Activated CD4-positive, alpha-beta T cell treated with anti-CD3 and anti-CD28 coated beads, Interleukin-2, amount 50 U/mL, for 16 hours (primary cell): ENCODE results near the gene ADARB2.
"Not testable (repeated sequence)": the region's sequence is repeated elsewhere in the genome, so short reads cannot be mapped to it uniquely, and the experiment has no call there.

Experiments used
- DNase-seq: peaks from one replicate; pipeline ENCODE4 v3.0.0-alpha.2; 2020

Gene ADARB2

GRCh38 chr10:1360011-1360557 lies 377.2 kb downstream of the ADARB2 start:
- no peak for DNase-seq

DNA sequence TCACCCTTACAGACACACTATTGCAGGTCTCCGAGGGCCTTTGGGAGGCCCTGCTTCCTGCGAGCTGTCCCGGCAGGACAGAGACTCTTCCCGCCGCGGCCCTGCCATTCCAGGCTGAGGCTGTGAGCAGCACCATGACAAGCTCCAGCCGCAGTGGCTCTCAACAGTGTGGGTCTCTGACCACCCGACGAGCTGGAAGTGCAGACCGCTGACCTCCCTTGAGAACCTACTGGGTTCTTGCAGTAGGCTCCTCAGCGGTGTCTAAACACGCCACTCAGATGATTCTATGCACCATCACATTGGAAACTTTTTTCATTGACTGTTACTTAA lies 377.7 kb downstream of the ADARB2 start:
- no peak for DNase-seq

DNA sequence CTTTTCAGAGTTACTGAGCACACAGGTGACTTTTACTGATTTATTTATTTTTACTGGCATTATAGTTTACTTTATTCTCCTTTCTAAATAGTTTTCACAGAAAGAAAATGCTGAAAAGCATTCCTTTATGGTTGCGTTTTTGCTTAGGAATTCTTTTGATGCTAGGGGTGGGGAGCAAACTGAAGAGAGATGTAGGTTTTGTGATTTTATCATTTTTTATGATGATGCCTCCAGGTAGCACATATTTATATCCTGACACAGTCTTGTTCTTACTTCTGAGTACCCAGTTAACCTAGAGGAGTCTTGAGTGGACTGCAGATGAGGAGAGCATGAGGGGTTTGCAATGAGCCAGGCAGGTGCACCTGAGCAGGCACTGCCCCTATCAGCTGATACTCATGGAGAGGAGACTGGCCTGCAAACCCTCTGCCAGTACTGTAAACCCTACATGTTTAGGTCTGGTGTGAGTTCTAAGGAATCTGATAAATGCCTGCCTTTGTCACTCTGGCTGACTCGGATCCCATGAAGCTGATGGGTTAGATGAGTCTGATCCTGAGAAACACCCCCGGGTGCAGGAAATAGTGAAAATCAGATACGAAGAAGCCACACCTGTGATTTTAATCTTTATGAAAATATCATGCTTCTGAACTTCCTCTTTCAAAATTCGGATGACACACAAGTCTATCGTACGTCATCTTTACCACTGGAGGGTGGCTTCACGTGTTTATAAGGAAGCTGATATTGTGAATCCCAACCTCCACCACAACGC lies 378.3 kb downstream of the ADARB2 start:
- peak; percentile 2 for DNase-seq

DNA sequence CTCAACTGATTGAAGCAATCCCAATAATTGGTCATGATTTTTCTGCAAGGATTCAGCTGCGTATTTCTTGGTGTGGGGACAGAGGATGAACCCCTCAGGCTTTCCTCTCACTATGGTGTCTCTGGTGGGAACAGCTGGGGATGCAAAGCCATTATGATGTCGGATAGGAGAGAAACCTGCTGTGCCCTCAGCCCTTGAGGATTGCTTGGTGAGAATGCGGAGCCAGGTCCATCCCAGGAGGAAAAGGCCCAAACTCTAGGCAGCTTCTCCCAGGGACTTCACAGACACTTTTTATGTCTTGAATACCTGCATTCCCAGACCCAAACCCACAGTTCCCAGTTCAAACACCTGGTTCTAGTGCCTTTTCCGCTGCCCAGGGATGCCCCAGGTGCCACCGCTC lies 379.2 kb downstream of the ADARB2 start:
- no peak for DNase-seq

- no peak for DNase-seq
Measured at GRCh38 chr10:1356349-1356748, 381.0 kb downstream of the ADARB2 start.

DNA sequence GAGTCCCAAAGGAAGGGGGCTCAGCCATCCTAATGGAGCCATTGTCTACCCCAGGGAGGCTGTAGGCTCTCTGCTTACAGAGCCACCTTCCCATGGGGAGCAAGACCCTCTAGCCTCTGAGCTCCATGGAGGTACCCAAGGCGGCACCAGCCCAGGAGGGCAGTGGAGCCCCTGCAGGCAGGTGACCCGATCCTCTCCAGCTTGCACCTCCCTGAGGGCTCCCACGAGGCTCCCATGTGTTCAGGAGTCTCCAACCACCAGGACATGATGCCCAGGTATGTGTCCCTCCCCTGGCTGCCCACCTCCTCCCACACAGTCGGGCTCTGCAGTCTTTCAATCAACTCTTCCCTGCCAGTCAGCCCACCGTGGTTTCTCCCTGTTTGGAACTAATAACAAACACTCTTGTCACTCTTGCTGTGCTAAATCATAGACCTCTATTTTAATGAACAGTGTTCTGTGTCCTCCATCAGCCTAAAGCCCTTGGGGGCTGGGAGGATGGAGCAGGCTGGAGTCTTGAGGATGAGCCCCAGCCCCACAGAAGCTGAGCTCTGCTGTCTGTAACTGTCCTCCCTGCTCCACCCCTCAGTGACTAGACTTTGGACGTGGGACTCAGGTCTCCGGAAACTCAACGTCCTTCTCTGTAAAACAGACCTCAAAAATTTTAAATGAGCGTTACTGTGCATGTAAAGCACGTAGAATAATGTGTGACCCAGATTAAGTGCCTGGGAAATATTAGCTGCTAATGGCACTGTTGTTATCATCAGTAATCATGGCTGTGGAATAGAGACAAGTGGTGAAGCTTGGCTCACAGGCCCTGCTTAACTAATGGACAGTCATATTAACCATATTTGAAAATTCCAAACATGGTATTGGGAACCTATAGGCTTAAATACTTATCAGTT lies 382.3 kb downstream of the ADARB2 start:
- no peak for DNase-seq

- DNase-seq = not testable (repeated sequence)
Measured at GRCh38 chr10:1352296-1352695, 385.0 kb downstream of the ADARB2 start.

DNA sequence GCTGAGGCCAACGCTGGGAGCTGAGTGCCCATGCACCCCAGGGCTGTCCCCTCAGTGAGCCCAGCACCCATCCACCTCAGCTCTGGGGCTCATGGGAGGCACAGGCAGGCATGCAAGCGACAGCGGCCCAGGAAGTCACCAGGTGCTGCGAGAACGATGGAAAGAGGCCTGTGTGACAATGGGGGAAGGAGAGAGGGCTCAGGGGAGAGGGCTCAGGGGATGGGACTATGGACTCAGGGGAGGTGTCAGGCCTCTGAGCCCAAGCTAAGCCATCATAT lies 388.6 kb downstream of the ADARB2 start:
- DNase-seq = no peak

- DNase-seq = no peak
Measured at GRCh38 chr10:1347962-1348772, 389.2 kb downstream of the ADARB2 start.

DNA sequence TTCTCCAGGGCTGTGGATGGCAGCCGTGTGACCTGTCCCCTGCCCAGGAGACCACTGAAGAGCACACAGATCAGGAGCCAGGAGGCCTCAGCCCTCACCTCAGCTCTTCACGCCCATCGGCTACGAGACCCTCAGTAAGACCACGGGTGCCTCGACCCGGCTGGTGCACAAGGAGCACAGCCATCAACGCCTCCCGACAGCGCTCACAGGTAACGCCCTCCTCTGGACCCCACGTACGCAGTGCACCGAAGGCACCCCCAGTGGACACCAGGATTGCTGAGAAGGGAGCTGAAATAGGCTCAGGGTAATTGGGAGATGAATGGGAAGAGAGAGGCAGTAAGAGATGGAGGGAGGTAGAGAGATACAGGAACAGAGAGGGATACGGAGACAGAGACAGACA lies 389.8 kb downstream of the ADARB2 start:
- DNase-seq = no peak

DNA sequence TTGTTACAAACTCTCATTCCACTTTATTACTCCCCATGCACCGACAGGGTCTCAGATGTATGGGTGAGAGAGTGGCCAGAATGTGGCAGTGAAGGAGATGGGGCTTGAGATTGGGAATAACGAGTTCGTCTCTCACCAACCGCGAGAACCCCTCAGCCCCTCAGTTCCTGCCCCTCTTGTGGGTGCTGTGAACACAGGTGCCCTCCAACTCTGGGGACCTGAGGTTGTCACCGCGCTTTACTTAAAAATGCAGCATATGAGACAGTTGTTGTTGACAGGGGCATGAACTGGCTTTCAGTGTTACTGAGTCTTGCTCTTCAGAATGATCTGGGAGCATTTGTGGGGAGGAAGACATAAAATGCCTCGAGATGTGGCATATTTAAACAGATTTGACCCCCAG lies 391.1 kb downstream of the ADARB2 start:
- DNase-seq = no peak

DNA sequence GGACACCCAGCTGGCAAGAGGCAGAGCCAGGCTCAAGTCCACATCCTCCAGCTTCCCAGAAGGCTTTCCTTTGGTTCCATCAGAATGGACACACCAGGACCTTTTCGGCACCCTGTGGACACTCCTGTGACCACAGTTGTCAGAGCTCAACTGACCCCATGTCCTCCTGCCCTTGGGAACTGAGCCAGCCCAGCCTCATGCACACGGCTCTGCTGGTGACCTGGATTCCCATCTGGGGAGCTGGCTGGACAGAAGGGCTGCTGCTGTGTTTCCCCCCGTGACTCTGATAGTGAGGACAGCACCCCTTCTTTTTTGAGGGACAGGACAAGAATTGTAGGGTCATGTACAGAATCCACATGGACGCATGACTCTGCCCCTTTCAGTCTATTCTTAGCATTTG lies 392.0 kb downstream of the ADARB2 start:
- no peak for DNase-seq

DNA sequence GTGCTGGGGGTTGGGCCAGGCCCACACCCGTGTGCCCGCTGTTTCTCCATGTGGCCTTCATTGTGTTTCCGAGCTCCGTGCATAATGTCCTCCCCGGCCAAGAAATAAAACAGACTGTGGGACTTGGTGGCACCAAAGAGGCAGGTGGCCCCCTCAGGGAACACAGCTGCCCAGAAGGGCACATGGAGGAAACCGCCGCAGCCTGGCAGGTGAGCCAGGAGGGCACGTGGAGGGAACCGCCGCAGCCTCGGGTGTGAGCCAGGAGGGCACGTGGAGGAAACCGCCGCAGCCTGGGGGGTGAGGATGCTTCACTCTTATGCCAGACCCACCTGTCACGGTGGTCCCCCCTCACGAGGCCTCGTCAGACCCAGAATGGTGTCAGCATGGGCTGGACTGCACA lies 392.5 kb downstream of the ADARB2 start:
- DNase-seq = no peak

DNA sequence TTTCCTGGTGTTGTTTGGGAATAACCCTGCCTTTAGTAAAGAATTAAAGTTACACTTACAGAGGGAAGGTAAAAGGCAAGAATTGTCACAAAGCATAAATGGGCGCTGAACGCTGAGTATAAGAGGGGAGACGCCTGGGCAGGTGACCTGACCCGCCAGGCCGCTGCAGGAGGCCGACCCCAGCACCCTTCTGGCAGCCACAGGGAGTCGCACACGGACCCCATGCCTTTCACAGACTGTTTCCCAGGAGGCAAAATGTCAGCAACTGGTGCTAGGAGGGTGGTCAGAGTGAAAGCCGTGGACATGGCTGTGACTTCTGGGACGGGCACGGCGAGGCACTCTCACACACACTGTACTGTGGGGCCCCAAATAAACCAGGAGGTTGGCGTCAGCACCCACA lies 392.9 kb downstream of the ADARB2 start:
- DNase-seq = no peak

DNA sequence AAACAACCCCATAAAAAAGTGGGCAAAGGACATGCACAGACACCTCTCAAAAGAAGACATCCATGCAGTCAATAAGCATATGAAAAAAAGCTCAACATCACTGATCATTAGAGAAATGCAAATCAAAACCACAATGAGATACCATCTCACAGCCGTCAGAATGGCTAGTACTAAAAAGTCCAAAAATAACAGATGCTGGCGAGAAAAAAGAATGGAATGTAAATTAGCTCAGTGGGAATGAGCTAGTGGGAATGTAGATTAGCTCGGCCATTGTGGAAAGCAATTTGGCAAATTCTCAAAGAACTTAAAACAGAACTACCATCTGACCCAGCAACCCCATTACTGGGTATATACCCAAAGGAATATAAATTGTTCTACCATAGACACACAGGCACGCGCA lies 394.1 kb downstream of the ADARB2 start:
- DNase-seq = no peak

DNA sequence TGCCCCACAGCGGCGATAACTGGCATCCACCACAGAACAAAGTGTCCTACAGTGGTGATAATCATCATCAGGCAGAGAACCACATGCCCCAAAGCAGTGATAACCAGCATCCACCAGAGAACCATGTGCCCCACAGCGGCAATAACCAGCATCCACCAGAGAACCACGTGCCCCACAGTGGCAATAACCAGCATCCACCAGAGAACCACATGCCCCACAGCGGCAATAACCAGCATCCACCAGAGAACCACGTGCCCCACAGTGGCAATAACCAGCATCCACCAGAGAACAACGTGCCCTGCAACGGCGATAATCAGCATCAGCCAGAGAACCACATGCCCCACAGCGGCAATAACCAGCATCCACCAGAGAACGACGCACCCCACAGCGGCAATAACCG lies 396.3 kb downstream of the ADARB2 start:
- not testable (repeated sequence) for DNase-seq

DNA sequence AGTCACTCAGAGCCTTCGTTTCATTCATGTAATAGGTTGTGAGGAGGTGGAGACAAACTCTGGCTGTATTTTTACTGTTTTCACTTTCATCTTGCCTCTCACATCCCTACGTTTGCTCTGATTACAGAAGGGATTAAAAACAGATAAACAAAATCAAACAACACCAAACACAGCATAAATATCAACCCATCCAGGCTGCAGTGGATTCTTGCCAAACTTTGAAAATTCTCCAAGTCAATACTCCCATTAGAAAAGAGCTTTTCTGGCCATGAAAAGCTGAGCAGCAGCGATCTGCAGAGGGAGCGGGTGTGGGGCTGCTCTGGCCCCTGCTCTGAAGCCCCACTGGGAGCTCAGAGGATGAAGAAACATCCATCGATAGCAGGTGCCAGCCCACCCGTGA lies 397.9 kb downstream of the ADARB2 start:
- DNase-seq = no peak

GRCh38 chr10:1335642-1336041 lies 401.7 kb downstream of the ADARB2 start:
- no peak for DNase-seq

GRCh38 chr10:1333981-1334380 lies 403.3 kb downstream of the ADARB2 start:
- DNase-seq = no peak

DNA sequence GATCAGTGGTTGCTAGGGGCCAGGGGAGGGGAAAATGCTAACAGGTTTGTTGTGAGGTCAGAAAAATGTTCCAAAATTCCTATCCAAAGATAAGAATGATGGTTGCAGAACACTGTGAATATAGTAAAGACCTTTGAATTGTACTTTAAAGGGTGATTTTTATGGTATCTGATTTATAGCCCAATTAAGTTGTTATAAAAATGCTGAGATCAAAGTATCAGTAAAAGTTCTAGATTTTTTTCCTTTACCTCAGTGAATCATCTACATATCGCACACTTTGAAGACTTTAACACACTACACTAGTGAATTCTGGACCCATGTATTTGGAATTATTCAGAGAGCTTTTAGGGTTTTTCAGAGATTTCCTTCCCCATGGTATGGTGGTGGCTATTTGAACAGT lies 405.8 kb downstream of the ADARB2 start:
- no peak for DNase-seq

DNA sequence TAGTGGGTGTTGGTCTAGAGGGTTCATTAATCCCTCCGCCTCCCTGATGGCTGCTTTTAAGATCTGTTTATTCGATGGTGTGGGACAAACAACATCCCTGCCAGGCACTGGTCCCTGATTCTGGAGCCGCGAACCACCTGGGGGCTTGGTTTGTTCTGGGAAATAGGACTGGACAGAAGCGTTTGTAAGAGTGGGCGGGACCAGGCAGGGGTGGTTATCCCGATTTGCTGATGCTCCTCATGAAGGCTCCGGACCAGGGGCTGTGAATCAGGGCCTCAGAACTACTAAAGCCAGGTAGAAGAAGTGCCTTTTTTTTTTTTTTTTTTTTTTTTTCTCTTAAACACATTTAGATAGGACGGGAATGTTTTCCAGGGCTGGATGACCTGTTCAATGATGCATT lies 407.7 kb downstream of the ADARB2 start:
- no peak for DNase-seq

- DNase-seq = no peak
Measured at GRCh38 chr10:1328981-1329614, 408.2 kb downstream of the ADARB2 start.
